Breast epithelium (tissue), 4 donors: ENCODE results near the gene SVBP. TPM values are rescaled to one million over a fixed set of nuclear protein-coding genes. Genes with fewer than 3 reads are reported as not detected.

Experiments
- DNase-seq, 2 donors: peaks; one replicate each; pipeline ENCODE4 v3.0.0-alpha.2; 2019; ENCODE audit warnings: low spot score in 2 of 2
- H3K27ac ChIP-seq, 2 donors: fragments of 200-600 bp; sonication (generic) in 1 of 2; one replicate each; pipeline ENCODE4 v1.5.1; 2016 to 2019; ENCODE audit warnings: mild to moderate bottlenecking in 1 of 2
- H3K27me3 ChIP-seq, 2 donors: fragments of 200-600 bp; sonication (generic) in 1 of 2; one replicate each; pipeline versions ENCODE4 v1.5.1 to v1.6.0; 2017 to 2019; ENCODE audit warnings: control low read depth in 1 of 2, mild to moderate bottlenecking in 1 of 2
- H3K36me3 ChIP-seq: fragments of 200-600 bp; one replicate; pipeline ENCODE4 v1.5.1; 2019
- H3K4me1 ChIP-seq, 2 donors: fragments of 200-600 bp; sonication (generic); one replicate each; pipeline ENCODE4 v1.5.1; 2016 to 2019; ENCODE audit warnings: control low read depth in 1 of 2
- H3K4me3 ChIP-seq, 3 donors: fragments of 200-600 bp; sonication (generic); 1 replicate in 2 of 3; 2 replicates in 1 of 3; pipeline ENCODE4 v1.5.1; 2016 to 2019; ENCODE audit warnings: mild to moderate bottlenecking in 3 of 3, moderate library complexity in 2 of 3
- H3K9me3 ChIP-seq, 2 donors: fragments of 200-600 bp; sonication (generic) in 1 of 2; one replicate each; pipeline ENCODE4 v1.5.1; 2016 to 2019; ENCODE audit warnings: control low read depth in 1 of 2
- CTCF ChIP-seq, 3 donors: fragments of 450-650 bp; IDR thresholded peaks; one replicate each; pipeline ENCODE4 v1.5.1; 2016 to 2017; ENCODE audit warnings: antibody characterized with exemption in 3 of 3, mild to moderate bottlenecking in 3 of 3, moderate library complexity in 3 of 3
- POLR2A ChIP-seq: fragments of 450-650 bp; IDR thresholded peaks from one replicate; pipeline ENCODE4 v1.6.1; 2016; ENCODE audit warnings: antibody characterized with exemption, mild to moderate bottlenecking, moderate library complexity
- POLR2AphosphoS5 ChIP-seq, 3 donors: sonication (generic); formaldehyde crosslinking; IDR thresholded peaks; one replicate each; pipeline ENCODE4 v1.6.1; 2017; ENCODE audit warnings: antibody characterized with exemption in 3 of 3
- intact Hi-C: fragments of 100-400 bp; cut with DNase I; formaldehyde crosslinking; loops from one replicate; pipeline ENCODE4 v1.15.1; 2023; ENCODE audit warnings: low total_unique reads
- total RNA-seq, 3 donors: library from RNA; depleted of rRNA; stranded (reverse); fragments of >200 nt; gene quantifications; one replicate each; pipeline ENCODE4 v1.1.0, GENCODE V29; 2016

SVBP gene
- total RNA-seq, 3 donors from 2014 or later: 21.7 to 31.5 (median 25.9) TPM

GRCh38 chr1:42767510-42768000 lies 49.6 kb downstream of the SVBP start:
- TF ChIP-seq POLR2AphosphoS5 (IDR thresholded peaks at IDR 0.05): no peak
- no peak for TF ChIP-seq CTCF (IDR thresholded peaks at IDR 0.05)
- no peak for TF ChIP-seq POLR2A
- Histone ChIP-seq H3K27me3 (no peaks in the 10 kb centered on the region), H3K36me3 (no peaks in the 10 kb centered on the region), H3K4me1 (peaks cover 5 to 7% of the 10 kb centered on the region in 2 donors), H3K27ac (peak overlapping the region; percentile 88 to 93), H3K4me3 (peak overlapping the region; percentile 70 to 98 (median 96)), H3K9me3 (no peaks in the 10 kb centered on the region)
- intact Hi-C loops: no loop called here
- no peak for DNase-seq

- no peaks in the 10 kb centered on the region for H3K9me3 ChIP-seq
- DNase-seq: peak; percentile 99 to 100
- H3K4me3 ChIP-seq: peak within 1 kb of the TSS; percentile 70 to 98 (median 96)
- no peaks in the 10 kb centered on the region for H3K27me3 ChIP-seq
- TF ChIP-seq POLR2A (peak; percentile 90), CTCF (IDR thresholded peaks at IDR 0.05) (peak in 1 of 3 donors; percentile 7), POLR2AphosphoS5 (IDR thresholded peaks at IDR 0.05) (peak; percentile 76 to 95 (median 82))
- H3K36me3 ChIP-seq: no peaks in the 10 kb centered on the region
- intact Hi-C loops: no loop called here
- H3K27ac ChIP-seq: peak within 1 kb of the TSS; percentile 88 to 93
- peaks cover 5 to 7% of the 10 kb centered on the region in 2 donors for H3K4me1 ChIP-seq
Observed at GRCh38 chr1:42766741-42767509, 50.3 kb downstream of the SVBP start, which contains the start of the genes C1orf50 and P3H1. C1orf50 (plus strand) TSS chr1:42767249; CDS start chr1:42767312, 63 bp downstream. P3H1 (minus strand) TSS chr1:42767028; CDS start chr1:42766971, 57 bp downstream.

GRCh38 chr1:42765832-42766740 lies 51.1 kb downstream of the SVBP start:
- intact Hi-C loops: no loop called here

GRCh38 chr1:42765269-42765668 lies 51.9 kb downstream of the SVBP start:
- Histone ChIP-seq H3K27me3 (no peaks in the 10 kb centered on the region), H3K27ac (peak overlapping the region; percentile 88 to 89), H3K9me3 (no peaks in the 10 kb centered on the region), H3K36me3 (no peaks in the 10 kb centered on the region), H3K4me3 (peak overlapping the region; percentile 70 to 98 (median 96)), H3K4me1 (peaks cover 5 to 7% of the 10 kb centered on the region in 2 donors)
- TF ChIP-seq POLR2AphosphoS5 (IDR thresholded peaks at IDR 0.05) (no peak), CTCF (IDR thresholded peaks at IDR 0.05) (no peak), POLR2A (no peak)
- intact Hi-C loops: no loop called here
- DNase-seq: no peak

More at GRCh38 chr1:42765832-42766740, 51.1 kb downstream of the SVBP start:
- peak in 2 of 3 donors; percentile 41 to 42 for TF ChIP-seq CTCF (IDR thresholded peaks at IDR 0.05)
- TF ChIP-seq POLR2AphosphoS5 (IDR thresholded peaks at IDR 0.05): no peak
- no peaks in the 10 kb centered on the region for H3K9me3 ChIP-seq
- DNase-seq: no peak
- H3K27ac ChIP-seq: peak overlapping the region; percentile 88 to 89
- H3K36me3 ChIP-seq: no peaks in the 10 kb centered on the region
- peak overlapping the region; percentile 70 to 98 (median 96) for H3K4me3 ChIP-seq
- peaks cover 5 to 7% of the 10 kb centered on the region in 2 donors for H3K4me1 ChIP-seq
- no peaks in the 10 kb centered on the region for H3K27me3 ChIP-seq
